DND-41 (cell line): ENCODE data around the gene TNIK.

Source experiments
- CTCF ChIP-seq: IDR thresholded peaks from 2 replicates; pipeline ENCODE4 v1.5.1; 2012; ENCODE audit warnings: borderline replicate concordance, low read length, moderate library complexity, mild to moderate bottlenecking; ENCODE audit not compliant: poor library complexity, severe bottlenecking; ENCODE audit errors: extremely low read depth
- EZH2 ChIP-seq: IDR thresholded peaks from 3 replicates; pipeline ENCODE4 v1.6.1; 2012; ENCODE audit warnings: borderline replicate concordance, low read depth, mild to moderate bottlenecking, moderate library complexity, low read length, inconsistent platforms; ENCODE audit not compliant: severe bottlenecking

- TF ChIP-seq CTCF (no peak), EZH2 (no peak)
Observed at GRCh38 chr3:171239757-171240503, 220.3 kb downstream of the TNIK start.
